HFFc6 (cell line): Measurements from ENCODE around the gene C2orf92. TPM values are rescaled to one million over a fixed set of nuclear protein-coding genes. Genes with fewer than 3 reads are reported as not detected.

ENCODE experiments used
- DNase-seq: peaks from one replicate; pipeline ENCODE4 v3.0.0-alpha.2; 2018
- H3K27ac Mint-ChIP-seq: 2 replicates; pipeline ENCODE4 v1.8.0; 2020; ENCODE audit warnings: mild to moderate bottlenecking, mixed read lengths
- H3K27me3 Mint-ChIP-seq: 2 replicates; pipeline ENCODE4 v1.8.0; 2021; ENCODE audit warnings: mild to moderate bottlenecking, moderate library complexity, mixed read lengths; ENCODE audit not compliant: insufficient read depth
- H3K36me3 Mint-ChIP-seq: 2 replicates; pipeline ENCODE4 v1.8.0; 2021; ENCODE audit warnings: low read depth, mixed read lengths
- H3K4me1 Mint-ChIP-seq: 2 replicates; pipeline ENCODE4 v1.8.0; 2020; ENCODE audit warnings: low read depth, mixed read lengths
- H3K4me3 Mint-ChIP-seq: 2 replicates; pipeline ENCODE4 v1.8.0; 2020; ENCODE audit warnings: mild to moderate bottlenecking, moderate library complexity, mixed read lengths
- H3K9me3 Mint-ChIP-seq: 2 replicates; pipeline ENCODE4 v1.8.0; 2020; ENCODE audit warnings: mild to moderate bottlenecking, mixed read lengths
- total RNA-seq, 6 experiments: library from RNA; stranded (reverse); fragmentation: NEBNext Ultra II Directional; extraction: Animal tissue kit (Norgen Biotek cat#: 25700); gene quantifications; 2 replicates in 1 of 6; 3 replicates in 5 of 6; pipeline ENCODE4 v1.2.3, GENCODE V29; 2021
- TF ChIP-seq, protein P1 (sequence below): fragments of 200-600 bp; sonication (generic); IDR thresholded peaks from 2 replicates; pipeline ENCODE4 v1.5.0; 2021; ENCODE audit warnings: antibody characterized with exemption, mild to moderate bottlenecking

Gene C2orf92
- total RNA-seq, 6 experiments from 2014 or later, result 0.88 to 2.6 (median 1.2) TPM

DNA sequence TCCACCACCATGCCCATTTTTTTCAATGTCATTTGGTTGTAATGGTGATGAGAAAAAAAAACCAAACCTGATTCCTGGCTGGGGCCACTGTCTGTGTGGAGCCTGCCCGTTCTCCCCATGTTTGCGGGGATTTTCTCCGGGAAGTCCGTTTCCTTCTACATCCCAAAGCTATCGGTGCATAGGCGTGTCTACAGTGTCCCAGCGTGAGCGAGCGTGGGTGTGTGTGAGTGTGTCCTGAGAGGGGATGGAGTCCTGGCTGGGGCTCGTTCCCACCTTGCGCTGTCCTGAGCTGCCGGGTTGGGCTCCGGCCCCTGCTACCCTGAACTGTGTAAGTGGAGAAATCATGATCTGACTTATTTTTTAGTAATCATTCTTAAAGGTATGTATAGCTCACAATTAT lies 36.6 kb downstream of the C2orf92 start:
- TF ChIP-seq, protein P1, sequence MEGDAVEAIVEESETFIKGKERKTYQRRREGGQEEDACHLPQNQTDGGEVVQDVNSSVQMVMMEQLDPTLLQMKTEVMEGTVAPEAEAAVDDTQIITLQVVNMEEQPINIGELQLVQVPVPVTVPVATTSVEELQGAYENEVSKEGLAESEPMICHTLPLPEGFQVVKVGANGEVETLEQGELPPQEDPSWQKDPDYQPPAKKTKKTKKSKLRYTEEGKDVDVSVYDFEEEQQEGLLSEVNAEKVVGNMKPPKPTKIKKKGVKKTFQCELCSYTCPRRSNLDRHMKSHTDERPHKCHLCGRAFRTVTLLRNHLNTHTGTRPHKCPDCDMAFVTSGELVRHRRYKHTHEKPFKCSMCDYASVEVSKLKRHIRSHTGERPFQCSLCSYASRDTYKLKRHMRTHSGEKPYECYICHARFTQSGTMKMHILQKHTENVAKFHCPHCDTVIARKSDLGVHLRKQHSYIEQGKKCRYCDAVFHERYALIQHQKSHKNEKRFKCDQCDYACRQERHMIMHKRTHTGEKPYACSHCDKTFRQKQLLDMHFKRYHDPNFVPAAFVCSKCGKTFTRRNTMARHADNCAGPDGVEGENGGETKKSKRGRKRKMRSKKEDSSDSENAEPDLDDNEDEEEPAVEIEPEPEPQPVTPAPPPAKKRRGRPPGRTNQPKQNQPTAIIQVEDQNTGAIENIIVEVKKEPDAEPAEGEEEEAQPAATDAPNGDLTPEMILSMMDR, result no peak
- H3K4me1 Mint-ChIP-seq, result peaks cover 11% of the 10 kb centered on the region
- H3K27ac Mint-ChIP-seq, result no peak overlapping the region
- no peak for DNase-seq
- no peaks in the 10 kb centered on the region for H3K9me3 Mint-ChIP-seq
- no peak overlapping the region for H3K4me3 Mint-ChIP-seq
- no peaks in the 10 kb centered on the region for H3K36me3 Mint-ChIP-seq
- peaks cover 23% of the 10 kb centered on the region for H3K27me3 Mint-ChIP-seq

- Mint-ChIP-seq H3K4me1 (peaks cover 16% of the 10 kb centered on the region), H3K27me3 (peaks cover 26% of the 10 kb centered on the region), H3K4me3 (no peak overlapping the region), H3K9me3 (no peaks in the 10 kb centered on the region), H3K27ac (no peak overlapping the region), H3K36me3 (no peaks in the 10 kb centered on the region)
- no peak for DNase-seq
- TF ChIP-seq, protein P1, result no peak
Observed at GRCh38 chr2:97706708-97707345, 37.3 kb downstream of the C2orf92 start.

GRCh38 chr2:97707362-97708047 lies 38.0 kb downstream of the C2orf92 start:
- no peaks in the 10 kb centered on the region for H3K9me3 Mint-ChIP-seq
- no peak overlapping the region for H3K4me3 Mint-ChIP-seq
- no peak overlapping the region for H3K27ac Mint-ChIP-seq
- no peaks in the 10 kb centered on the region for H3K36me3 Mint-ChIP-seq
- peaks cover 26% of the 10 kb centered on the region for H3K27me3 Mint-ChIP-seq
- DNase-seq, result no peak
- TF ChIP-seq, protein P1, result no peak
- H3K4me1 Mint-ChIP-seq, result peaks cover 16% of the 10 kb centered on the region

GRCh38 chr2:97708048-97708380 lies 38.5 kb downstream of the C2orf92 start:
- DNase-seq, result no peak
- Mint-ChIP-seq H3K4me3 (no peak overlapping the region), H3K4me1 (peaks cover 16% of the 10 kb centered on the region), H3K27ac (no peak overlapping the region), H3K36me3 (no peaks in the 10 kb centered on the region), H3K27me3 (peaks cover 20% of the 10 kb centered on the region), H3K9me3 (no peaks in the 10 kb centered on the region)
- TF ChIP-seq, protein P1, result no peak

- Mint-ChIP-seq H3K27me3 (peaks cover 17% of the 10 kb centered on the region), H3K27ac (no peak overlapping the region), H3K4me3 (no peak overlapping the region), H3K9me3 (no peaks in the 10 kb centered on the region), H3K36me3 (no peaks in the 10 kb centered on the region), H3K4me1 (peaks cover 16% of the 10 kb centered on the region)
- no peak for DNase-seq
- TF ChIP-seq, protein P1, result no peak
Observed at GRCh38 chr2:97708608-97709007, 39.1 kb downstream of the C2orf92 start.
